Fibroblast of skin of scalp (primary cell): ENCODE data around the gene ANXA6.
A peak's percentile ranks its signal among the peaks of the same experiment; 100 is the strongest.

Experiments
- DNase-seq: peaks from one replicate; pipeline ENCODE4 v3.0.0-alpha.2; 2013

The ANXA6 gene

DNA sequence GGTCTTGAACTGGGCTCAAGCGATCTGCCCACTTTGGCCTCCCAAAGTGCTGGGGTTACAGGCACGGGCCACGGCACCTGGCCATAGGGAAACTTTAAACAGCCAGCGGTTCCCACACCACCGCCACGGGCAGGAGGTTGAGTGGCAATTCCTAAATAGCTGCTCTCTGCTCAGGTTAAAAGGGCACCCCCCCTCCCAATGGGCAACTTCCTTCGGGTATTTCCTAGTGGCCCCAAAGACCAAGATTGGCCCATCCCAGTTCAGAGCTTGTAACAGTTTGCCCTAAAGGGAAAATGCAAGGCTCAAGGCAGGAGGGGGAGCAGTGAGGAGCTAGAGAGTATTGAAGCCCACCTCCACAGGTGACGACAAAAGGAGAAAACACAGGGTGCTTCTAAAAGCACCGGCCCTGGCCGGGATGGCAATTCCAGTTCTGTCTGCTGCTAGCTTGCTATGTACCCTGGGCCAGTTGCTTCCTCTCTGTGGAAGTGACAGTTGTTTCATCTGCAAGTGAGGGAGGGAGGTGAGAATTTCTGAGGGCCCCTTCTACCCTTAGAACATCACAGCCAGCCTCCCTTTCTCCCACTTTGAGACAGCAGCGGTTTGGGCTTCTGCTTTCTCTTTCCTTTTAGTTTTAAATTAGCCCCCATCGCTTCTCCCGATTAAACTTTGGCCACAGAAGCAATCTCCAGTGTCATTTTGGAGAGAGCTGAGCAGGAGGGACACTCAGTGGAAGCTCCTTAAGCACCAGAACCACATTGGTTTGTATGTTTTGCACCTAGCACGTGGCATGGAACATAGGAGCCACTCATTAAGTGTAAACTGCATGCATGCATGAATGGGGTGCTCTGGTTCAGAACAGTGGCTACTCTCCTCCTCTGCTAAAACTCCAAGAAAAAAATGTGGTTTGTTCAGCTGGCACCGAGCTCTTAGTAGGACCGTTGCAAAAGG lies 59.5 kb downstream of the ANXA6 start:
- no peak for DNase-seq

- no peak for DNase-seq
These were observed 60.5 kb downstream of the ANXA6 start for GRCh38 chr5:151097061-151097460.

- DNase-seq, result no peak
These were observed 61.6 kb downstream of the ANXA6 start for GRCh38 chr5:151096001-151096373.

GRCh38 chr5:151095341-151096000 lies 62.1 kb downstream of the ANXA6 start:
- DNase-seq, result peak; percentile 37

DNA sequence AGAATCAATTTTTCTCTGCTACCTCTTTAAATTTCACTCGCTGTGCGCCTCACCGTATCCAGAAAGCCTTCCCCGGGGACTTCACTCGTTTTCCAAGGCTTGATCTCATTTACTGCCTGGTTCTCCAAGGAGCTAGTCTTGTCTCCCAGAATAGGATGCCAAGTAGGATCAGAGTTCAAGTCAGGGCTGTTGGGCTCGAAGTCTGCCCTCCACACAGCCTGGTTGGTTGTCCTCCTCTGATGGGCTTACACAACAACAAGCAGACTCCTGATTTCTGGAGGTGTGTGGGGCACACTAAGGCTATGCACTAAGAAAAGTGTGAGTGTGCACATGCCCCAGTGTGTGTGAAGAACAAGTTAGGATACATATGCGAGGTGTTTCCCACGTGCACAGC lies 62.7 kb downstream of the ANXA6 start:
- peak; percentile 39 for DNase-seq

DNA sequence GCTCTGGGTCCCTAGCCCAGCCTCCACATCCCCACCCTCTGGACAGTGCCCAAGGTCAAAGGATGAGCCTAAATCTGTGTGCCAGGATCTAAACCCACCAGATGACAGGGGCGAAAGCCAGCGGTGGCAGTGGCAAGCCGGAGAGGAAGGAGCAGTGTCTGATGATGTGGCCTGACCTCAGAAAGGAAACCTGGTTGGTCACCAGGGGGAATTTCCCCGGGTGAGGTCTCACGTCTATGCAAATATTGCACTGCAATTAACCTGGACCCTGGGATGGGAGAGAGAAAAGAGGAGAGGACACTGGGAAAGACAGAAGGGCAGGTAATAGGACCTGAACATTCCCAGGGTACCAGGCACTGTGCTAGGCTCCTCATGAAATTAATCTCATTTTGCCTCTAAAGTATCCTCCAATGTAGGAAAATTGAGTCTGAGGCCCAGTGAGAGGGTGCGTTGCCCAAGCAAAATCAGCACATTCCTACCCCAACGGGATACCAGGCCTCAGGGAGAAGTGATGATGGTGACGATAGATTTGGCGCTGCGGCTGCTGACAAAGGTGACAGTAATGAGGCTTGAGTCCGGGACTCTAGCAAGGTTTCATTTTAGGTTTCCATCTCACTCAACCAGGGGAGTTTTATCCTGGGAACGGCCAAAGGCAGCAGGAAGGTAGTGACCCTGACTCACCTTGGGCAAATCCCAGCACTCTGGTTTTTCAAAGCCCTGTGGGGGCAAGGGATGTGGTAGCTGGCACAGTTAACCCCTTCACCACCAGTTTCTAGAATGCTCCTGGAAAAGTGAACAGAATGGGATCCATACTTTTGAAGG lies 63.3 kb downstream of the ANXA6 start:
- peak; percentile 36 for DNase-seq

DNA sequence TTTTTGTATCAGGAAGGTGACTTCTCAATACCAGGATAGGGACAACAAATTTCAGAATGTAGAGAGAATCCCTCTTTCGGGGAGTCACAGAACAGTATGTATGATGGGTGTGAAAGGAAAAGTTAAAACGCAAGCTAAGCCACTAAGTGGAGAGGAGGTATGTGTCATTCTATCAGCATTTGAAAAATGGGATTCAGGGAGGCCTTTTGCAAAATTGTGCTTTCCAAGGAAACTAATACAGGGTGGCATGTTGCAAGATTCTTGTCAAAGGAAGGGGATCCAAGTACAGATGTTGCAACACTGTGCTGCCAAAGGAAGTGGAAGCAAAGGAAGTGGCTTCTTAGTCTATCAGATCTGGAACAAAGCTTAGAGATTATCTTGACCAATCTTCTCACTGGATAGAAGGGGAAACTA lies 64.1 kb downstream of the ANXA6 start:
- DNase-seq, result peak; percentile 96

GRCh38 chr5:151092762-151093161 lies 64.8 kb downstream of the ANXA6 start:
- DNase-seq, result peak; percentile 80

- DNase-seq, result no peak
These were observed 67.9 kb downstream of the ANXA6 start for GRCh38 chr5:151089726-151090125.

DNA sequence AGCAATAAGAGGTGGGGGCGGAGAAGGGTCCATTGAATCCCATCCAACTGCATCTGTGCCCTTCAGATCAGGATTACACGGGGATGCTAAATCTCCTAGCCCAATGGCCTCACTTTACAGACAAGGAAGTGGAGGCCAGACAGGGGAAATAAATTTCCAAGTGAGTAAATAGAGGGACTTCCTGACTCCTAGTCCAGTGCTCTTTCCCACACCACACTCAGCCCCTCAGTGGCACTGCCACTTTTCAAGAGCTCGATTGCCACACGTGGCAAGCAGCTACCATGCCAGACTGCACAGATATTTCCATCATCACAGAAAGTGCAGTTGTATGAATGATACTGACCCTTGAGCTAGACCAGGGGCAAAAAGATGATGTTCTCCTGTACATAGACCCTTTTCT lies 68.6 kb downstream of the ANXA6 start:
- DNase-seq, result no peak

DNA sequence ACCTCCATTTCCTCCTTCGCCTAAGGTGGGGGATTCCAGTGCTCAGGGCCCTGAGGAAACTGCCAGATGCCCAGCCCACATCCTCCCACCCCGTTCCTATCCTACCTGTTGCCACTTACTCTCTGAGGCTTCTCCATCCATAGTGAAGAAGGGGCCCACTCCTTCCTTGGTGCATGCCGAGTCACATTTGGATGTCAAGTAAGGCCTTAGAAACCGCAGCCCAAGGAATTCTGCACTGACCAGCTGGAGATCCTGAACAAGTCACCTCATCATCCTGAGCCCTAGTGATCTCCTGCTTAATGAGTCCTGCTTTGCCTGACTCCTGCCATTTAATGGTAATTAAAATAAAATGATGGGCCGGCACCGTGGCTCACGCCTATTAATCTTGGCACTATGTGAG lies 70.1 kb downstream of the ANXA6 start:
- DNase-seq, result no peak

GRCh38 chr5:151086905-151087360 lies 70.6 kb downstream of the ANXA6 start:
- no peak for DNase-seq

GRCh38 chr5:151086192-151086869 lies 71.2 kb downstream of the ANXA6 start:
- no peak for DNase-seq

DNA sequence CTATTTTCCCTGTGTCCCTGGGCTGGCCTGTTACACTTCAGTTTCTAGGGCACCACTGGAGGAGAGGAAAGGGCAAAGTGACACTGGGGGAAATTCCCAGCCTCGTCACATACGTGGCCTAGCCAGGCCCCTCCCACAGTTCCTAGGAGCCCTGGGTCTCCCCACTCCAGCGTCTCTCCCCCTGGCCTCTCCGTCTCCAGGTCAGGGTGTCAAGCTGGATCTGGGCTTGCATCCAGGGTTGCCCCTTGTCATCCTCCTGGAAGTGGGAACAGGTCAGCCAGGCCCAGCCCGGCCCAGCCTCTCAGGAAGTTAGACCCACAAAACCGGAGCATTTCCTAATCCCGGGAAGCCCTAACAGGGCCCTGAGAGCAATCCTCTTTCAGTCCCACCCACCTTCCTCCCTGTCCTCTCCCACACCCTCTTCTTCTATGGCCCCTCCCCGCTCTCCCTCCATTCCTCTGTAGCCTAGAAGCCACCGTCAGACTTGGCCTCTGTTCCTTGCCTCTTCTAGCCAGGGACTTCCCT lies 72.0 kb downstream of the ANXA6 start:
- DNase-seq, result no peak

DNA sequence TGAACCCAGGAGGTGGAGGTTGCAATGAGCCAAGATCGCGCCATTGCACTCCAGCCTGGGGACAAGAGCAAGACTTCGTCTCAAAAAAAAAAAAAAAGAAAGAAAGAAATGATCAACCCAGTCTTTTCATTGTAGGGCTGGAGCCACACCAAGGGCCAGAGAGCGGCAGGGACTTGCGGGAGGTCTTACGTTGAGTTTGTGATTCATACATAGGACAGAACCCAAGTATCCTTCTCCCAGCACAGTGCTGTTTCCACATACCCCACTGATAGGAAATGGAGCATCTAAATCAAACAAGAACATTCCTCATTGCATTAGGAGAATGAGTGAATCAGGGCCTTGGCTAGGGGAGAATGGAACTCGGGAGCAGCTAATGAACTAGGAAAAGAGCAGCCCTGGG lies 73.2 kb downstream of the ANXA6 start:
- no peak for DNase-seq

DNA sequence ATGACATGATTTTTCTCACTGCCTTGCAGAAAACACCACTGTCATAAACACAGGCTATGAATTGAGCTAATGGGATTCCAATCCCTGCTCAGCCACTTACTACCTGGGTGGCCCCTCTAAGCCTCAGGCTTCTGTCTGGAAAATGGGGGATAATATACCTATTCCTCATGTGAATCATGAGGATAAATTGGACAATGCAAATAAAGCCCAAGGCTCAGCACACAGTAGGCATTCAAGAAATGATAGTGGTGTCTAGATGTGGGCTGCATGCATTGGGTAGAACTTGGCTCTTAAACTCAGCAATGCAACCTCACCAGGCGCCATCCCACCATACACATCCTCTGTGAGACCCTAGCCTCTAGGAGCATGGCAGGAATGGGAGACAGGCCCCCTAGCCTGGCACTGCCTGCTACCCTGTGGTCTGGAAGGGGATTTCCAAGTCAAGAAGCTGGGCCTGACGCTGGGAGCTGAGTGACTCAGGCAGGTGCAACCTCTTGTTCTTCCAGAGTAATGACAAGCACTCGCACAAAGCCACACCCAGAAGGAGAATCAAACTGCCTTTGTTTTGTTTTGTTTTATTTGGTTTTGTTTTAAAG lies 74.4 kb downstream of the ANXA6 start:
- DNase-seq, result no peak

DNA sequence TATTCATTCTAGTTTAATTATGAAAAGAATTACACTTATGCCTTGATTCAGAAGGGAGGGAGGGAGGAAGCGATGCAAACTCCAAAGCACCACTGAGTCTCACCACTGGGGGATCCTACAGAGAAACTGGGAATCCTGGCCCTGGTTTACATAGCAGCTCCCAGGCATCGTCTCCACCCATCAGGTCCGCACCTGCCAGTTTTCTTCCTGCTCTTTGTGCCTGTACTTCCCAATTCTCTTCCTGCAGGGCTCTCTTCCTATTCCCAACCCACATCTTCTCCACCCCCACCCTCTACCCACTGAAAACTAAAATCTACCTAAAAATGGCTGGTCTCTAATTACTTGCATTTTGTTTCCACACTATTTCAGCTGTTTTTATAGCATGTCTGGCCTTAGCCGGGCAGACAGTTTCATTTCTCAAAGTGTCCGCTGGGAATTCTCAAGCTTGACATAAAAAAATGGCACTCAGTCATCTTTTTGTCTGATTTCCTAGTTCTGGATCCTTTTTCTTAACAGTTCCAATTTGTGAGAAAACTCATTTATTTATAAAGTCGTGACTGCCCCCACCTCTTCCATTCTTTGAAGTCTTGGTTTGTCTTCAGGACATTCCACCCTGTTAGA lies 75.2 kb downstream of the ANXA6 start:
- peak; percentile 47 for DNase-seq

DNA sequence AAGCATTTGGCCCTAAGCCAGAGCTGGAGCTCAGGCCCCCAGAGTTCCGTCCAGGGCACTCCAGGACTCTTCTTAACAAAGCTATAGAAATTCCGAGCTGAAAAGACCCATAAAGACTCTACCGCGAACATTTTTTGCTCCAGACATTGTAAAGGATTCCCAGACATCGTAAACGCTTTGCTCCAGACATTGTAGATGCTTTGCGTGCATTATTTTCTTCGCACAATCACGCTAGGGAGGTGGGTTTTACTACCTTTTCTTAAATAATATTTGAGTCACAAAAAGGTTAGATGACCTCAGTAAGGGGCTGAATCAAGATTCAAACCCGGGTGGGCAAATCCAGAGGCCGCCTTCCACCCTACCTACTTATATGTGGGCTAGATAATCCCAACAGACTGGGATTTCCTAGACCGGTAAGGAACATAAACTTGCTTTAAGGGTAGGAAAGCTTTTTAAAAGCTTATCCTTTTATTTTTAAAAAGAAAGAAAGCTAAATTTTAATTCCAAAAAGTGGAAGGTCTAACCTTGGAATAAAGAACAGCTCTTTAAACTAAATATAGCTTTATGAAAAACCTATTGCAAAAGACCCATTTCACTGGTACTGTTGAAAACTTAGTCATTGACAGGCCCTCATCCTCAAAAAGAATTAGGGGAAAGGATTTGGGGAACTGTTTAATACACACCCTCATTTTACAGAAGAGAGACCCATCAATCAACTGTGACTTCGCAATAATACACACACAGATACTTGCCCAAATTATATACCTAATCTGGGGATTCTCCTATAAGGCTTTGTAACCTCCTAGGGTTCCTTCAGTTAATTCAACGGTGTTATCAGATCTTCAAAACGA lies 75.9 kb downstream of the ANXA6 start:
- peak; percentile 90 for DNase-seq

GRCh38 chr5:151080613-151081430 lies 76.8 kb downstream of the ANXA6 start, which contains the start of gene TNIP1:
Gene TNIP1 (minus strand): TSS chr5:151081034. CDS start chr5:151065095, 15,939 bp downstream.
- DNase-seq, result peak; percentile 95
